GM18868 (cell line): ENCODE measurements around the gene SLMAP.
A peak's percentile ranks its signal among the peaks of the same experiment; 100 is the strongest.
"Not testable (repeated sequence)": the region's sequence is repeated elsewhere in the genome, so short reads cannot be mapped to it uniquely, and the experiment has no call there.

ENCODE experiments used
- ATAC-seq: cut with Tn5 transposase; IDR thresholded peaks from one replicate; pipeline ENCODE4 v1.9.1; 2021; ENCODE audit warnings: mild to moderate bottlenecking, moderate library complexity; ENCODE audit not compliant: unreplicated experiment

The SLMAP gene

DNA sequence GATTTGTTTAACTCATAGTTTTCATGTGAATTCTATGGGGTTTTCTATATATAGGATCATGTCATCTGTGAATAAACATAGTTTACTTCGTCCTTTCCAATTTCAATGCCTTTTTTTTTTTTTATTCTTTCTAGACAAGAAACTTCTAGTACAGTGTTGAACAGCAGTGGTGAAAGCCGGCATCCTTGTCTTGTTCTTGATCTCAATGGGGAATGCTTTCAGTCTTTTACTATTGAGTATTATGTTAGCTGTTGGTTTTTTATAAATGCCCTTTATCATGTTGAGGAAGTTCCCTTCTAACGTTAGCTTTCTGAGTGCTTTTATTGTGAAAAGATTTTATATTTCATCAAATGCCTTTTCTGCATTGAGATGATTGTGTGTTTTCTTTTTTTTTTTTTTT lies 69.0 kb downstream of the SLMAP start:
- ATAC-seq, result no peak

DNA sequence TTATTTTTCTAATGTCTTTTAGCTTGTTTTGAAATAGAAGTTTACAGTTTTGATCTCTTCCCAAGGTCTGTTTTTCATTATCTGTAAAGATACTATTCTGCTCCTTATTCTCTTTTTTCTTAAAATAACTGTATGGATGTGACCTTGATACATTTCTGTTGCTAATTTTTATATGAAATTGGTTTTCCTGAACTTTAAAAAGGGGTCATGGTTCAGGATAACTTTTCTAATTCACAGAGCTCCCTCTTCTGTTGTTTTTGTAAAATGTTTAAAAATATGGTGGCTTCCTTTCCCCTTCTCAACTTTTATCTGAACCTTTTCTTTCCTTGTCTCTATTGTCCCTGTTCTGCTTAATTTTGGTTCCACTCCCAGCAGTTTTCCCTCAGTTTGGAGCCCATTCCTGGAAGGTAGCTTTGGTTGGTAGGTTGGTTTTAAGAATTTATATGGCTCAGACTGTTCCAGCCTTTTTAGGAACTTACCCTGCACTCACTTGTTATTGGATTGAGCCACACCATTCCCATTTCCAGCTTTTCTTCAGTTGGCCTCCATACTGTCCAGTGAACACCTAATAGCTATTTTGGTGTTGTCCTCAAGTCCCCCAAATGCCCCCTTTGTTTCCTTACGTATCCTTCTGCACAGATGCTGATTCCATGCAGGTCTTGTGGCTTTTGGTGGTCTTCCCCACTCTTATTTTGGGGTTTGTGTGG lies 70.3 kb downstream of the SLMAP start:
- ATAC-seq, result no peak

DNA sequence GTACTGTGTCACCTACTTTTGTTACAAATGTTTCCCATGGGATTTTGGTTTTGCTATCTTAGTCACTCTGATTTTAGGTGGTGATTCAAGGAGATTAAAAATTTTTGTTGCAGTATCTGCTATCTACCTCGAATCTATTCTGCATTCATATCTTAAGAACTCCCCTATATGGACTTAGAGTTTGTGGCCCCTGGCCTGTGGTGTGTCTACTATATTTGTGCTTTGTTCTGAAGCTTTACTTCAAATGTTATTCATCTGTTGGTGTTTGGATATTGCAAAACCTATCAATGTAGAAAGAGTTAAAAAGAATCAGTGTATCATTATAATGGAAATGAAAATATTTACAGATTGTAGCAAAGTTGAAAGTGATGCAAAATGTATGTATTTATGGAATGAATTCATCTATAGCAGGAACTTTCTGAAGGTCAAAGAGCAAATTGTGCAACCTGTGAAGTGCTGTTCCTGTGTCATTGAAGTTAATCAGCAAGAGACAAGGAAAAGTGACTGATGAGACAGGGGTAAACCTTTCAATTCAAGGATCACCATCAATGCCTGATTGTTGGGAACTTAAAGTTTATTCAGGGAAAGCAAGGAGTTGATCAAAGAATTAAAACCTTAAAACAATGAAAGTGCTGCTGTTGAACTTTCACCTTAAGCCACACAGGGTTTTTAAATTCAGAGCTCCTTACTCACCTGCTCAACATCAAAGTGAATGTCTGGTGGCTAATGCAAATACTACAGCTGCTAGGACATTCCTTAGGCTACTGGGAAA lies 71.0 kb downstream of the SLMAP start:
- no peak for ATAC-seq

DNA sequence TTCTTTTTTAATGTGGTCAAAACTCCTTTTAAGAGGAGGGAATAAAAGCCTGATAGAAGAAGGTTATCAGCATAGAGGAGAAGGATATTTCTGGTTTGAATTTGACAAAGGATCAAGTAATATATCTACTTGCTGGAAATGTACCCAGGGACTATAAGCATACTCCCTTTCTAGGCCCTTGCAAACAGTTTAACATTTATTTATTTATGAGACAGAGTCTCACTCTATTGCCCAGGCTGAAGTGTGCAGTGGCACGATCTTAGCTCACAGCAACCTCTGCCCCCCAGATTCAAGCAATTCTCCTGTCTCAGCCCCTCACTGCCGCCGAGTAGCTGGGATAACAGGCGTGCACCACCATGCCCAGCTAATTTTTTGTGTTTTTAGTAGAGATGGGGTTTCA lies 71.6 kb downstream of the SLMAP start:
- ATAC-seq, result no peak

DNA sequence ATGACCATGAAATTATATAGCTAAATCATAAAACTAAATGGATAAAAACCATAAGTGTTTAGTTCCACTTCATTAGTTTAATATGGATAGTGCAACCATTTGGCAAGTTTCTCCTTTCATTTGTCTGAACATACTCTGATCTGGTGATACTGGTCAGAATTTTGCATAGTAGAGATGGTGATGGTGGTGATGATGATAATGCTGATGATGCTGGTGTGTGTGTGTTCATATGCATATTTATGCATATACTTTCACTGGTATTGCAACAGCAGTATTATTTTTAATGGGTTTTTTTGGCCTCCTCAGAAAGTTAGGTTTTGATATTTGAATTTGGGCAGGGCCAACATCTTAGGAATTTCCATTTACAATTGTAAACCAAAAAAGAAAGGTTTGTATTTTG lies 76.4 kb downstream of the SLMAP start:
- ATAC-seq, result no peak

DNA sequence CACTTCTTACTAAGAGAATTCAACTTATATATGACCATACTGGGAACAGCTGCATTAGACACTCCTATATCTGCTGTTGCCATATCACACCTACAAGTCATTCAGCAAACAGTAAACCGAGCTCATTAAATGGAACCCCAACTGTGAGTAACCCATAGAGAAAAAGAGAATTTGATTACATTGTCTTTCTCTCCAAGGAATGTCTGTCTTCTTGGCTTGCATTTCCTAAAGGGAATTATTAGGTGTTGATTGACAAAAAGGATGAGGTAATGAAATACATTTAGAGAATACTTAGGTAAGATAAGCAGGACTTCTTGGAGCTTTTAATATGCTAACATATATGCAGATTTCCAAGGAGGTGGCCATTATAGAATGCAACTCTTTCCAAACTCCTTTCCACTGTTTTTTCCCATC lies 76.8 kb downstream of the SLMAP start:
- ATAC-seq, result no peak

DNA sequence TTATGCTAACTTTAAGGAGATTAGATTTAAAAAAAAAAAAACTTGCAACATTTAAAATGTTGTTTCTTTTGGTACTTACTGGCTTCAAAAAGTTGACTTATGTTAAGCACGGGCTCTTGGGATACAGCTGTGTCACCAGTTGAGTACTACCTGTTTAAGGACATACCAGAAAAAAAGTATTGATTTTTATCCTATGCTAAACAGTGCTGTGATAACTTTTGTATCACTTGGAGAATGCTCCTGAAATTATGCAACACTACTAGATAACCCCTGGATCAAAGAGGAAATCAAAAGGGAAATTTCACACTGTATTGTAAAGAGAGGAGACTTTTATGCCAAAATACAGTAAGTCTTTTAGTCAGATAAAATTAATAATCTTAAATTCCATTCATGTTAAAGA lies 77.7 kb downstream of the SLMAP start:
- no peak for ATAC-seq

GRCh38 chr3:57837686-57838085 lies 81.6 kb downstream of the SLMAP start:
- ATAC-seq, result no peak

DNA sequence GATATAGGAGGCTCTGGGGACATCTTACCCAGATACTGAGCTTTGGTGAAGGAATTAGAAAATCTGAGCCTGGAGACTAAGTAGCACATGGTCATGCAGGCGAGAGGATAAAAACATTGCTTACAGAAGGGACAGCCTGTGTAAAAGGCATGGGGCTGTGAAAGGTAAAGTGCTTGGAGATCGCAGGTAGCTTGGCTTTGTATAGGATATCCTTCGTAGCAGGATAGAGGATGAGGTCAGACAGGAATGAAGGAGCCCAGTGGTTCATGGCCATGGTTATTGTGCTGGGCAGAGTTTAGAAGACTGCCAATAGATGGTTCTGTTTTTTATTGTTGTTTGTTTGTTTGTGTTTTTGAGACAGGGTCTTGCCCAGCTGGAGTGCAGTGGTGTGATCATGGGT lies 82.5 kb downstream of the SLMAP start:
- ATAC-seq, result no peak

GRCh38 chr3:57840473-57840872 lies 84.4 kb downstream of the SLMAP start:
- peak; percentile 52 for ATAC-seq

- ATAC-seq, result no peak
Measured at GRCh38 chr3:57841818-57842217, 85.7 kb downstream of the SLMAP start.

GRCh38 chr3:57848177-57848738 lies 92.1 kb downstream of the SLMAP start:
- ATAC-seq, result no peak

GRCh38 chr3:57851304-57851703 lies 95.2 kb downstream of the SLMAP start:
- ATAC-seq, result no peak

- no peak for ATAC-seq
Measured at GRCh38 chr3:57852896-57853295, 96.8 kb downstream of the SLMAP start.

- no peak for ATAC-seq
Measured at GRCh38 chr3:57855281-57855680, 99.2 kb downstream of the SLMAP start.

- no peak for ATAC-seq
Measured at GRCh38 chr3:57855943-57856342, 99.8 kb downstream of the SLMAP start.

DNA sequence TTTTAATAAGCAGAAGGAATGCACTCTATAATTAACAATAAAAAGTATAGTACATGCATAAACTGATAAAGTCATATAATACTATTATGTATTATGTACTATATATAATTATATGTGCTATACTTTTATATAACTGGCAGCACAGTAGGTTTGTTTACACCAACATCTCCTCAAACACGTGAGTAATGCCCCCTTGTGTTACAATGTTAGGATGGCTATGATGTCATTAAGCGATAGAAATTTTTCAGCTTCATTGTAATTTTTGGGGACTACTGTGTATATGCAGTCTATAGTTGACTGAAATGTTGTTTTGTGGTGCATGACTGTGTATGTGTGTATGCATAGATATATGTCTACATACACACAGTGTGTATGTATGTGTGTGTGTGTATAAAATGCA lies 100.6 kb downstream of the SLMAP start:
- ATAC-seq, result no peak

- no peak for ATAC-seq
Measured at GRCh38 chr3:57862894-57863293, 106.8 kb downstream of the SLMAP start.

- ATAC-seq, result no peak
Measured at GRCh38 chr3:57863380-57863779, 107.3 kb downstream of the SLMAP start.

- no peak for ATAC-seq
Measured at GRCh38 chr3:57864853-57865252, 108.7 kb downstream of the SLMAP start.

- ATAC-seq, result not testable (repeated sequence)
Measured at GRCh38 chr3:57869110-57869509, 113.0 kb downstream of the SLMAP start.

DNA sequence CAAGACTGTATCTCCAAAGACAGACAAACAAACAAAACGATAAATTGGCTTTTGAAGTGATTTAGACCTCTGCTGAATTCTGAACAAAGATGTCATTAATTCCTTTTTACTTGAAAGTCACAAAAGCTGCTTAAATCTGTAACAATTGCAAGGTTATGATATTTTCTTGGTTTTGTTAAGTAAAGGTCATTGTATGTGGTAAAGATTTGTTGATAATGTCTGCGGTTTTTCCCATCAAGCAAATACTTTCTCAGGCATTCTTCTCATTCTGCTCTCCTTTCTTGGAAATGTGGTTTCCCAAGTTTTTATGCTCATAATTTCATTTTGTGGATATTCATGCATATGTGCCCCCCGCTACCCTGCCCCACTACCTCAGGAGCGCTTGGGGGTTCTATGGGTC lies 116.5 kb downstream of the SLMAP start:
- no peak for ATAC-seq
